IPS-NIHi7 (cell line): ENCODE results near the gene ATN1.
A peak's percentile ranks its signal among the peaks of the same experiment; 100 is the strongest.

Experiments used
- DNase-seq: peaks from one replicate; pipeline ENCODE4 v3.0.0; 2012; ENCODE audit warnings: mixed read lengths; ENCODE audit errors: extremely low spot score

The ATN1 gene

GRCh38 chr12:6925540-6926279 is 2.0 kb upstream of the ATN1 start:
- DNase-seq = peak; percentile 64

GRCh38 chr12:6928022-6928702 is 403 bp downstream of the ATN1 start:
- no peak for DNase-seq

GRCh38 chr12:6928703-6929407 is 1.1 kb downstream of the ATN1 start:
- no peak for DNase-seq

- DNase-seq = no peak
Observed at GRCh38 chr12:6929466-6930452, 2.0 kb downstream of the ATN1 start.

GRCh38 chr12:6932766-6933165 is 5.0 kb downstream of the ATN1 start:
- DNase-seq = no peak

GRCh38 chr12:6934110-6934509 is 6.4 kb downstream of the ATN1 start:
- DNase-seq = no peak

GRCh38 chr12:6935371-6936193 is 7.8 kb downstream of the ATN1 start:
- no peak for DNase-seq

GRCh38 chr12:6936194-6936635 is 8.5 kb downstream of the ATN1 start:
- DNase-seq = no peak

GRCh38 chr12:6936636-6937480 is 9.1 kb downstream of the ATN1 start:
- peak; percentile 32 for DNase-seq

- DNase-seq = peak; percentile 75
Observed at GRCh38 chr12:6937481-6938352, 10.0 kb downstream of the ATN1 start.

- no peak for DNase-seq
Observed at GRCh38 chr12:6938353-6939190, 10.8 kb downstream of the ATN1 start.

- DNase-seq = no peak
Observed at GRCh38 chr12:6939191-6939540, 11.4 kb downstream of the ATN1 start.

GRCh38 chr12:6941267-6941666 is 13.5 kb downstream of the ATN1 start:
- no peak for DNase-seq

GRCh38 chr12:6941782-6942181 is 14.0 kb downstream of the ATN1 start:
- no peak for DNase-seq

- DNase-seq = no peak
Observed at GRCh38 chr12:6942331-6942665, 14.5 kb downstream of the ATN1 start.

GRCh38 chr12:6943389-6943721 is 15.6 kb downstream of the ATN1 start:
- peak; percentile 83 for DNase-seq

GRCh38 chr12:6943722-6944380 is 16.1 kb downstream of the ATN1 start, which contains the start of the genes C12orf57 and RNU7-1:
C12orf57 (plus strand) TSS chr12:6944022; CDS start chr12:6944122, 100 bp downstream.
RNU7-1 (plus strand) TSS chr12:6943816.
- peak; percentile 67 for DNase-seq
